Measurements from ENCODE around the gene RAVER2.

GRCh38 chr1:64881281-64881680 is 136.4 kb downstream of the RAVER2 start:
- TF ChIP-seq EZH2phosphoT487 (IDR thresholded peaks at IDR 0.05; ENCODE audit: insufficient read depth, low read depth) (no peak), EZH2 (IDR thresholded peaks at IDR 0.05; ENCODE audit: insufficient read depth, poor library complexity, severe bottlenecking) (no peak)

Data from GM23248 (cell line).